IPS-NIHi11 (cell line): ENCODE measurements around the gene ALDH3A2.
A peak's percentile ranks its signal among the peaks of the same experiment; 100 is the strongest.

Source experiments
- DNase-seq: peaks from one replicate; pipeline ENCODE4 v3.0.0; 2012; ENCODE audit warnings: mixed read lengths, low spot score

The ALDH3A2 gene

DNA sequence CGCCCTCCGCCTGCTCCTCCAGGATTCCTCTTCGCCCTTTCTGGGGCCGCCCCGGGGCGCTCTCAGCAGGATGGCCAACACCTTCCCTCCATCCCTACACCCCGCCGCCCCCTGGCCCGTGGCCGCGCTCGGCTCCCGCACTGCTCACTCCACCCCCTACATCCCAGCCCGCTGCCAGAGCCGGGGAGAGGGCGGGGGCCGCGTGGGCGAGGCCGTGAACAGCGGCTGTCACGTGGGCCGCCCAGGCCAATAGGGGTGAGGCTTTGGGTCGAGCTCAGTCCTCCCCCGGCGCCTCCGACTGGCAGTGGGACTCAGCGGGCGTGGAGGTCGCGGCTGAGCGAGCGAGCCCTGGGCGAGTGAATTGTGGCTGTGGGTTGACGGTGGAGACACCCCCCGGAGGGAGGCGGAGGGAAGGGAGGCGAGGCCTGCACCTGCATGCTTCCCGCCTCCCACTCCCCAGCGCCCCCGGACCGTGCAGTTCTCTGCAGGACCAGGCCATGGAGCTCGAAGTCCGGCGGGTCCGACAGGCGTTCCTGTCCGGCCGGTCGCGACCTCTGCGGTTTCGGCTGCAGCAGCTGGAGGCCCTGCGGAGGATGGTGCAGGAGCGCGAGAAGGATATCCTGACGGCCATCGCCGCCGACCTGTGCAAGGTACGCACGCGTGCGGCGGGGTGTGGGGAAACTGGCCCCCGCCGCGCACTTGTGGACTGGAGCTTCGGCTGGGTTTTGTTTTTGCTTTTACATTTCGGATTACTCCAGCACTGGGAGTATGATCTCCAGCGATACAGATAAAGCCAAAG, at the start of gene ALDH3A2:
Gene ALDH3A2, plus strand, starts transcription at position 277 of the 799 bp plus-strand sequence. Its CDS starts 221 bp downstream, at position 498.
- DNase-seq, result peak; percentile 98

DNA sequence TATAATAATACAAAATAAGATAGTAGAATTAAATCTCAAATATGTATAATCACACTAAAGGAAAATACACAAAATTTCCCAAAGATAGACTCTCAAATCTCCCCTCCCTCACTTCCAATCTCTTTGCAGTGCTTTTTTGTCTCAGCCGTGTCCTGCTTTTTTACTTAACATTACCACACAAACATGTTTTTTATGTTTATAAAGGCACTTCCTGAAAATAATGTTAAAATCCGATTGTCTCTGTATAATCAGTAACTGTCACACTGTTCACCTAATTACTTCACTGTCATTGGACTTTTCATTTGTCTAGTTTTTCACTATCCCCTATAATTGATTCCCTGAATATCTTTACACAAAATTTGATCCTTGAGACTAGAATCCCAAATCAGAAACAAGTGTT, 38.2 kb upstream of the ALDH3A2 start:
- DNase-seq, result no peak

DNA sequence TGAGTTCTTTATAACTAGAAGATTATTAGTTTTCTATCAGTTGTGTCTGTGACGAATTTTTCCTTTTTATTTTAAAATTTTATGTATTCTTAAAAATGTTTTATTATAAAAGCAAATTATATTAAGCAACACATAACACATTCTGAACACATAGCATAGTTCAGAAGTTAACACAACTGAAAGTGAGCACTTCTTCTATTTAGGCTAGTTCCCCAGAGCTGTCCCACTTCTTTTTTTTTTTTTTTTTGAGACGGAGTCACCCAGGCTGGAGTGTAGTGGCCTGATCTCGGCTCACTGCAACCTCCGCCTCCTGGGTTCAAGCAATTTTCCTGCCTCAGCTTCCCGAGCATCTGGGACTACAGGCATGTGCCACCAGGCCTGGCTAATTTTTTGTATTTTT, 37.7 kb upstream of the ALDH3A2 start:
- DNase-seq, result no peak

DNA sequence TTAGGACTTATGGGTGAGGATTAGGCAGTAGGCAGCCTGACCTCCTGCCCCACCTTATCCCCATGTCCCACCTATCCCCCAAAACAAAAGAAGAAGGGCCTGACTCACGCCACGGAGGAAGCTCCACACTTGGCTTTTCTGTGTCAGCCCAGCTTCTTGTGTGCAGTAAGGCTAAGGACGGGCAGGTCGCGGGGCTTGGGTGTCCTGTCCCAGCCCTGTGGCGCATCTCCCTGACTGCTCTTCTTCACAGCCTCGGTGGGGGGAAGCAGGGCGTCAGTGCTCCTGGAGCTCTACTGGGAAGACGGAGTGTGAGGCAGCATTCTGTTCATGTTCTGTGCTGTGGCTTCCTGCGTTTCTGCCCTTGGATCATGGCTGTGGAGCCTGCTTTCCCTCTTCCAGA, 34.6 kb upstream of the ALDH3A2 start:
- no peak for DNase-seq

DNA sequence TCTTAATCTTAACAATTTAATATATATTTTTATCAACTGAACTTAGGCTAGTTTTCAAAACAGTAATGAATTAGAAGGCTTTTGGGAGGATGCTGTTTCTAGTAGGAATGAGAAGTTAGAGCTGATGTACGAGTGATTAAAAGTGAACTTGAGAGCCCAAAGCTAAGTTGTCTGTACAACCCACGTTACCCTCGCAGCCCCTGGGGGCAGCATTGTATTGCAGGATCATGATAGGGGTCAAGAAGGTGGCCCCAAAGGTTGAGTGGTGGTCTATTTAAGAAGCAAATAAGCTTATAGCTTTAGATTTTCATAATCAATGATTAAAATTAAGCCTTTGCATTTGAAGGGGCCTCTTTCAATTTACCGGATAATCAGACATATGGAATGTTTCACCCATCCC, 33.7 kb upstream of the ALDH3A2 start:
- no peak for DNase-seq

DNA sequence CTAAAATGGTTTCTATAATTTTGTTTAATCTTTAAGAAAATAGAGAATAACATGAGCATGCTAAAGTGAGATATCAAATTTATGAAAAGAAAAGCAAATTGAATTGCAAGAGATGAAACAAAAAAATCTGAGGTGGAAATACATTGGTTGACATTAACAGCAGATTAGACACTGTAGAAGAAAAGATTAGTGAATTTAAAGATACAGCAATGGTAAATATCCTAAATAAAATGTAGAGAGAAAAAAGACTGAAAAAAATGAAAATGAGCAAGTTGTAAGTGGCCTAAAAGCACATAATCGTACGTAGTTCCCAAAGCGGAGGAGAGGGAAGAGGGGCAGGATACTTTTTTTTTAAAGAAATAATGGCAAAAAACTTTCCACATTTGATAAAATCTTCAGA, 30.5 kb upstream of the ALDH3A2 start:
- no peak for DNase-seq

DNA sequence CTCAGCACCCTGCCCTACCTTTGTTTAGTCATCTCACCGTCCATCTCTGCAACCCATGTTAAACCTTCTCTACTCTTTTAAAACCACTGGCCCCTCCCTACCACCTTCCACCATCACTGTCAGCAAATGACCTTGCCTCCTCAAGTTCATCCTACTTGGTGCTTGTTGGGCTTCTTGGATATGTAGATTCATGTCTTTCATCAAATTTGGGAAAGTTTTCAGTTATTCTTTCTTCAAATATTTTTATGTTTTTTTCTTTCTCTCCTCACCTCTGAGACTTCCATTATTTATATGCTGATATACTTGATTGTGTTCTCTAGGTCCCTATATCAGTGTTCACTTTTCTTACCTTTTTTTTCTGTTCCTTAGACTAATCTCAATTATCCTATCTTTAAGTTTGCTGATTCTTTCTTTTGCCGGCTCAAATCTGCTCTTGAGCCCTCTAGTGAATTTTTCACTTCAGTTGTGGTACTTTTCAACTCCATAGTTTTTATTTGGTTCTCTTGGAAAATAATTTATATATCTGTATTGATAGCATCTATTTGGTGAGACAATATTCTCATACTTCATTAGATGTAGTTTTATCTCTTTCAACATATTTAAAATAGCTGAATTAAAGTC, 28.7 kb upstream of the ALDH3A2 start:
- DNase-seq, result no peak

DNA sequence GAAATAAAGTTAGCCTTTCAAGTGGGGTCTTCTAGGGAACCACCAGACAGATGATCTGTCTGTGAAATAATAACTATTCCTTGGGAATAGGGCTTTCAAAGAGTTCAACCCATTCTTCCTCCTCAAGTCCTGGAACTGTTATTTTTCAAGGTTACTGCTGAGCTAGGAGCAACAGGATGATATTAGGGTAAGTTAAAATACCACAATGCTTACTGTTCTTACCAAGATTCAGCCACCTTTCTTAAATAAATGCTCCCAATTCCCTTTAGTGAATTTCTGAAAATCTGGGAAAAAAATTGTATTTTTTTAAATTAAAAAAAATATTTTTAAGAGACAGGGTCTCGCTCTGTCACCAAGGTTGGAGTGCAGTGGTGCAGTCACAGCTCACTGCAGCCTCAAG, 26.9 kb upstream of the ALDH3A2 start:
- no peak for DNase-seq

DNA sequence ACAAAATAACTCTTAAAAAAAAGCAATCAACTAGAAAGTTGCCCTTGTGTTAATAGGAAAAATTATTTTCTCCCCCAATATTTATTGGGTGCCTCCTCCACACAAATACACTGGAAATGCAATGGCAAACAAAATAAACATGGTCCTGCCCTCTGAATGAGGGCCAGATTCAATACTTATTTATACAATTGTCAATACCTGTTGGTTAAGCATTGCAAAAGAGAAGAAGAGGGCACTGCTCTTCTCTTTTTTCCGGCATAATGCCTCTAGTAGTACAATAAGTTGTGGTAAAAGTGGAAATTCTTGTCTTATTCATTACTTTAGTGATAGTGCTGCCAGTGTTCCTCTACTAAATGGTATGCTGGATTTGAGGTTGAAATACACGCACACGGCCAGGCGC, 22.5 kb upstream of the ALDH3A2 start:
- no peak for DNase-seq

DNA sequence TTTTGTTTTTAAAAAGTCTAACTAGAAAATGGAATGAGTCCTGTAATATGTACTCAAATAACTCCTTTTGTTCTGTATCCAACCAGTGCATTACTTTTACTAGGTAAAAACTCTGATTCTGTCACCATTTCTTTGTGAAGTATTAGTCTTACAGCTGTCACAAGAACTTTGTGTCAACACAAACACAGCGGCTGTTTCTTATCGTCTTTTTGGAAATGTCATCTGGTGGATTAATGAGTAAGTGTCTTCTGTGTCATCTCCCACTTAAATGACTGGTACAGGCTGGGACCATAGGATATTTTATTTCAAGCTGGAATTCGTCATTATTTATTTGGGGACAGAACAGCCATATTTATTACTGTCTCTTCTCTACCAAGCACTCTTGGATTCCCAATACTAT, 19.1 kb upstream of the ALDH3A2 start:
- no peak for DNase-seq

DNA sequence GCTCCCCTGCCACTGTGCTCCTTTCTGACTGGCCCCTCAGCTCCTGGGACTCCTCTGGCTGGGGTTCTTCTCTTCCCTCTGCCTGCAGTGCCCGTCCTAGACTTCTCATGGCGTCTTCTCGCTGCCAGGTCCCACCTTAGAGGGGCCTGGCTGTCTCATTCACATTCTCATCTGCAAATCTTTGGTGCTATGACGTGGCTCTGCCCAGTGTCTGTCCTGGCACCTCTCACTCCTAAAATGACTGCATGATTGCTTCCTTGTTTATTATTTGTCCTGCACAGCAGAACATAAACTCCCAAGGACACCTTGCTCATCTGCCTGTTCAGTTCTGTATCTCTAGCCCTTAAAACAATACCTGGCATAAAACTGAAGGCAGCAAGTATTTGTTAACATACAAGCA, 18.5 kb upstream of the ALDH3A2 start:
- DNase-seq, result no peak

DNA sequence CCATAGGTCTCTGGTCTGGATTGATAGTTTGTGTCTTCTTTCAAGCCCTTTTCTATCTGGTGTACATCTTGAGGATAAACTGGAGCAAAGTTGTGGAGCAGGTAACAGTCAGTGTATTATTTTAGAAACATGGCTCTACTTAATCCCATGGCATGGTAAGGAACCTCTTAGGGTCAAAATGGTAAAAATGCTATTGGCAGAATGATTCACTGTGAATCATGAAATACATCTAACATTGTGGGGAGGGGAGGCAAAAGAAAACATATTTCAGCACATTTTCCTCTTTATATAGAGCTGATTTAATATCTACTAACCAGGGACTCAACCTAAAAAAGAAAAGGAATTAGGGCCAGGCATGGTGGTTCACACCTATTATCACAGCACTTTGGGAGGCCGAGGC, 17.9 kb upstream of the ALDH3A2 start:
- no peak for DNase-seq

DNA sequence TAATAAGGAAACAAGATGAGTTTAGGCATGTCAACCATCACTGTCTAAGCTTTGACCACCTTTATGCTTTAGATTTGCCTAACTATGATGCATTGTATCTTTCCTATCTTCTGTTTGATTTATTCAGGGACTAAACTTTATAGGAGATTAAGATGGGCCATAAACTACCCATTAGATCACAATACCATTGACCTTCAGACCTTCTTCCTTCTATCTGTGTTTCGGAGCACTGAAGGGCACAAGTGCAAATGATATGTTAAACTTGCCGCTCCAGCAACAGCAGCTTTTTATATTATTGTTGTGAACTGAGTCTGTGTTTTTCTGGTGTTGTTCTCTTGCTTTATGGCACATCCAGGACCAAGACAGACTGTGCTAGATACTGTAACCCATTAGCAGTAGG, 16.6 kb upstream of the ALDH3A2 start:
- no peak for DNase-seq

DNA sequence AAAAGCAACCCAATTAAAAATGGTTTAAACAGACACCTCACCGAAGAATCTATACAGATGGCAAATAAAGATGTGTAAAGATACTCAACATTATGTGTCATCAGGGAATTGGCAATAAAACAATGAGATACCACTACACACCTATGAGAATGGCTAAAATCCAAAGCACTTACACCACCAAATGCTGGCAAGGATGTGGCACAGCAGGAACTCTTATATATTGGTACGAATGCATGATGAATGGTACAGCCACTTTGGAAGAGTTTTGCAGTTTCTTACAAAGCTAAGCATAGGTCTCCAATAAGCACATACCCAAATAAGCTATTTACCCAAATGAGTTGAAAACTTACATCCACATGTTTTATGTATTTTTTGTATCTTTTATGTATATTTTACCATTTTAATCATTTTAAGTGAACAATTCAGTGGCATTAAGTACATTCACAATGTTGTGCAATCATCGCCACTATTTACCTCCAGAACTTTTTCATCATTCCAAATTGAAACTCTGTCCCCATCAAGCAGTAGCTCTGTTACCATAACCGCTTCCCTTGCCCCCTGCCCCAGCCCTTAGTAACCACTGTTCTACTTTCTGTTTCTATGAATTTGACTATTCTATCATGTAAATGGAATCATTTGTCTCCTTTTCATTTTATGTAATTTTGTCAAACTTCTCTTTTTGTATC, 6.7 kb upstream of the ALDH3A2 start:
- DNase-seq, result no peak

DNA sequence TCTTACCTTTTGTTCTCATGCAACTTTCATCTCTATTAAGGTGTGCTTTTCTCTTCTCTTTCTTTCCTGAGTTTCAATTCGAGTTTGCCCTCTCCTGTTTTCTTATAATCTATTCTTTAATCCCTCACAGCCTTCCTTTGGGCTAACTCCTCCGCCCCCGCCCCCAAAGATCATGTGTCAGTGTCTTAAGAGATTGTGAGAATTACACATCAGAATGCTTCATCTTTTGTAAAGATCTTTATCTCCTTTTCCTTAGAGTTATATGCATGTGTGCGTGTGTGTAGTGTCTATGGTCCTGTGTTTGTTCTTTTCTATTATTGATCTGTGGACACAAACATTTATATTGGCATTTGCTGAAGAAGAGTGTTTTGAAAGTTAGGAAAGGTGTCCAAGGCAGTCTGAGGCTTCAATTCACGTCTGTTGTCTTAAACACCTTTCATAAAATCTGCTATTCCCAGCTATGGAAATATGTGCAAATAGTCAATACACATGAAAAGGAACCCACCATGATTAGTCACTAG, 6.1 kb upstream of the ALDH3A2 start:
- DNase-seq, result no peak

DNA sequence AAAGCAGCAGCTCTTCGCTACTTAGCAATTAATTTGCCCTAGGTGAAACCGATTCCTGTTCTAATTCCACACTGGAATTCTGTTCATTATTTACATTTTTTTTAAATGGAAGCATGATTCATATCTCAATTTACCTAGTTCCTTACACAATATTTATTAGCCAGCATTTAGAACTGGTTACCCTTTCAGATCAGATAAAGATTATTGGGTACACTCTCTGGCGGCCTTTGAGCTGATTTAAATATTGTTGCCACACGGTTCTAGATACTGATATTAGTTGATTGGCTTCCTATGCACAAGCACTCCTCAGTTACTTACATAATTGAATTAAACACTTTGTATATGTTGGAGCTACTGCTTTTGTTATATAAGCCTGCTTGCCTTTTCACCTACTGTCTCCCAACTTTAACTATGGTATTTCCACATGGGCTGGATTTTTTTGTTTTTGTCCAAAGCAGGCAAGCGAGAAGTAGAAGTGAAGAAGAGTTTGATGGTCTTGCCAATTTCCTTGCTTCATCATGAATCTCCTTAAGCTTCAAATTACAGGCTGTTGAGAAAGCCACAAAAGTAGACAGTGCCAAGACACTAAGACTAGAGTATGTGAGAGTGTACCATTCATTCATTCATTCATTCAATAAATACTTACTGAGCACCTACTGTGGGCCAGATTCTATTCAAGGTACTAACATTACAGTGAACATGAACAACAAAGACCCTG, 3.9 kb upstream of the ALDH3A2 start:
- no peak for DNase-seq

DNA sequence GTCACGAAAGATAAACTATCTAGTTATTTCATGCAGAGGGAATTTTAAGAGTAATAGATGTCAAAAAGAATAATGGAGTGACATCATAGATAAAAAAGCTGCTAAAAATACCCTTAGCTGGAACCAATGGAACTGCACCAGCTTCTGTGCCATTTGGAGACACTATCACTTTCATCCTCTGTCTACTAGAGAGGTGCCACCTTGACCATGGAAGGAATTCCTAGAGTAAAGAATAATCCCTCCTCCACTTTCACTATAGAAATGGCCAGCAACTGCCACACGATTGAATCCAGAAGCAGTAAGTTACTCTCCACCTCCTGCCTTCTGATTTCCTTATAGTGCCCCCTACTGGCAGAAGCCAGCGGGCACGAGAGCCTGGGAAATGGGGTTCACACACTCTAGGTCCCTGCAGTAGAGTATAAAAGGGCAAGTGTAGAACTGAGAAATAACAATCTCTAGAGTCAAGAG, 2.8 kb upstream of the ALDH3A2 start:
- peak; percentile 63 for DNase-seq

DNA sequence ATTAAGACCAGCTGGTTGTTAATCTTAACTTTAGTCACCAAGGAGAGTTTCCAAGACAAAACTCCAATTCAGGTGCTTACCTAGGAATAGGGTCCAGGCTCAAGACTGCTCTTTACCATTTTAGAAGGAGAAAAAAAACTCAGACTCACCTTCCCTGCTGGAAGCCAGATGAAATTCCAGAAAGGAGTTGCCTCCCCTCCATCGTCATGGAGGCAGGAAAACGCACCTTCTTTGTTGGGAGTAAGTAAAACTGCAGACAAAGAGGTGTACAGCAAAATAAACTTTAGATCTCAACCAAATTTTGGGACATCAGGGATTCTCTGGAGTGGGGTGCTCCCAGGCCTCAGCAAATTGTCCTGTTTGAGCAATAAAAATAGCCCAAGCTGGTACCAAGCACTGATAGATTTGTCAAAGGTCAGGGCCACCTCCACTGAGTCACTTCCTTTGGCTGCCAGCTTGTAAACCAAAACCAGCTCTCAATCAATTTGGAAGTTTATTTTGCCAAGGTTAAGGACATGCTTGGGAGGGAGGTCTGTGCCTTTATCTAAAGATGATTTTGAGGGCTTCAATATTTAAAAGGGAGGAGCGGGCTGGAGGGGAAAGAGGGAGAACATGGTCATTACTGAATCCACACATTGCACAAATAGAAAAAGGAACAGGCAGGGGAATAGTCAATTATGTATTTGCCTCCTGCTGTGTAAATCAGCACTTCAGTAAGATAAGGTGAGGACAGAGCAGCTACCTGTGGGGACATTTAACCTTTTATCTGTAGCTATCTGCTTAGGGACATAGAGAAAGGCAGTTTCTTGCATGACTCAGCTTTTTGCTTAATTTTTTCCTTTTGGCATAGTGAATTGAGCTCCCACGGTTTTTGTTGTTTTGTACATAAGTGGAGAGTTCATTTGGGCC, 1.5 kb upstream of the ALDH3A2 start:
- no peak for DNase-seq

DNA sequence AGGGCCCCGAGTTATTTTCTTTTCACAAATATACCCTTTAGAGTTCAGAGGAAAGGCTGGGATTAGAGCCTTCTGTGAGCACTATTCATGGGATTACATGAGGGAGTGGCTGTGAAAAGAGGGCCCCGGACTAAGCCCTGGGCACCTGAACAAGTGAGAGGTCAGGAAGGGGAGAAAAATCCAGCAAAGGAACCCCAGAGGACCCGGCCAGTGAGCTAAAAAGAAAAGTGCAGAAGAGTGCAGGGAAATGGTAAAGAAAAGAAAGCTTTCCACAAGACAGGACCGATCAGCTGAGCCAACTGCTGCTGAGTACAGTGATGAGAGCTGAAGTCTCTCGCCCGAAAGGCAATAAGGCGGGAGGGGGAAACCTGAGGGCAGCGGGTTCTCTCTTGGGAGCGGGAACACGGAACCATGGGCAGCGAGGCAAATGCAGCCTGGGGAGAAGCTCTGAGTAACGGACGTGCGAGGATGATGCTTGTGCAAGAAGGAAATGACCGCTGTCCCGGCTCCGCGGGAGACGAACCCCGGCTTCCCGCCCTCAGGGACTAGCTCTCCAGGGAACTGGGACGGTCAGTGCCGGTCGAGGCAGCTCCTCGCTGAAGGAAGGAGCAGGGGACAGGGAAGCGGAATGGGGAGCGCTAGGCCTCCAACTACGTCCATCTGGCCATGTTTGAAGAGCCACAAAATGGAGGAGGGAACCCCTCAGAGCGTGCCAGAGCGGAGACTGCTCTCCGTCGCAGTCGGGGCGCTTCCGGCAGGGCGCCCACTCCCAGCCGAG, 665 bp upstream of the ALDH3A2 start:
- peak; percentile 46 for DNase-seq

DNA sequence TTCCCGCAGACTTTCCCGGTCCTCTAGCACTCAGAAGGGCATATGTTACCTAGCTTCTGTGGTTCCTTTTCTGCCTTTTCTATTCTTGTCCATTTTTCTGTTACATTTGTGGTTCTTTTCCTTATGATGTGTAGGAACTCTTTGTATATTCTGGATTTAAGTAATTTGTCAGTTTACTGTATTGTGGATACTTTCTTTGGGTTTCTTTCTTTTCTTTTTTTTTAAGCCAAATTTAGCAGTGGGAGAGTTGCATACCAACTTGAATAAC, 657 bp downstream of the ALDH3A2 start:
- DNase-seq, result no peak

DNA sequence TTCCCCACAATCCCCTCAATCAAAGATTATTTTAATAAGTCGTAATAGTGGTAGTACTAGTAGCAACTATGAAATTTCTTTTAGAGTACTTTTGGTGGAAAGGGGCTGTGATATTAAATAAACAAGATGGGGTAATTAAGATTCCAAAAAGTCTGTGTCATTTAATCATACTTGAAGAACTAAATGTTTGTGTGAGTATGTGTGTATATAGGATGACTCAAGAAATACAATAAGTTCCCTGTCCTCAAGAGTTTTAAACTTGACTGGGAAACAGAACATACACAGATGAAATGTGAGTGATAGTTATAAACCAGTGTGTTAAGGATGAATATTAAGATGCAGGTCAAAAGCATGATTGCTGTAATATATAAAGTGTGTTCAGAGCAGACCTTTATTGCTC, 2.3 kb downstream of the ALDH3A2 start:
- no peak for DNase-seq
